Anterior cingulate cortex (tissue), 58 donors: ENCODE measurements around the gene IFNL2.

Source experiments
- DNase-seq, 58 donors: peaks; one replicate each; lab custom pipeline; 2025; lab: John Stamatoyannopoulos, UW

IFNL2 gene

DNA sequence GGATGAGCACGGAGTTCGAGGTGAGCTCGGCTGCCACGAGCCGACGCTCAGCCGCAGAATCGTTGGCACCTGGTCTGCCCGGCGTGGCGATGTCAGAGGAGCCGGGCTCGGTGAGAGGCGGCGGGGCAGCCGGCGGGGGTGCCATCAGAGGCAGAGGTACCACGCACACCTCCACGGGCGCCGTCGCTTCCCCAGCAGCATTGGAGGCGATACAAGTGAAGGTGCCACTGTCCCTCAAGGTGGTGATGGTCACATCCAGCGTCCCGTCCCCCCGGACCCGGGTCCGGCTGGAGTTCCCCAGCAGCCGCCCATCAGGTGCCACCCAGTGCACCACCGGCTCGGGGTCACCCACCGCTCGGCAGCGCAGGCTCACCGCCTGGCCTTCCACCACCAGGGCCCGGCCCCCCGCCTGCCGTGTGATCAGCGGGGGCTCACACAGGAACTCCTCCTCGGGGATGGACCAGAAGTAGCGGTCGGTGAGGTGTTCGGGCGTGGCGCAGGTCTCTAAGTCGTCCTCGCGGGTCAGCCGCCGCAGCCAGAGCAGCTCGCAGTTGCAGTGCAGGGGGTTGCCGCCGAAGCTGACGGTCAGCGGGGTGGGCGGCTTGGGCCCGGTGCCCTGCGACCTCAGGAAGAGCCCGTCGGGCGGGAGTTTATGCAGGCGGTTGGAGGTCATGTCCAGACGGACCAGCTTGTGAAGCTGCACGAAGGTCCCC, 46.0 kb downstream of the IFNL2 start:
- no peak for DNase-seq

DNA sequence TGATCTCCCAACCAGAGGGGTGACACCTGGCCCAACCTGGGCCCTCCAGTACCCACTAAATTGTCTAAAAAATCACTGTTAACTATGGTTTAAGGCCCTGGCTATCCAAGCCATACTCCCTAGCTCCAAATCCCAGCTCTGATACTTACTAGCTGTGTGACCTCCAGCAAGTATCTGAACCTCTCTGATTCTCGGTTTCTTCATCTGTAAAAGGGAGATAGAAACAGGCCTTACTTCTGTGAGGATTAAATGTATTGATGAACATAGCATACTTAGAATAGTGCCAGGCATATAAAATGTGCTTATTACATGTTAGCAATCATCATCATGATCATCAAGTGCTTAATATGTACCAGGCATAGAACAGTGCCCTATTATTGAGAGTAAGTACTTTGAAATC, 47.7 kb downstream of the IFNL2 start:
- no peak for DNase-seq

DNA sequence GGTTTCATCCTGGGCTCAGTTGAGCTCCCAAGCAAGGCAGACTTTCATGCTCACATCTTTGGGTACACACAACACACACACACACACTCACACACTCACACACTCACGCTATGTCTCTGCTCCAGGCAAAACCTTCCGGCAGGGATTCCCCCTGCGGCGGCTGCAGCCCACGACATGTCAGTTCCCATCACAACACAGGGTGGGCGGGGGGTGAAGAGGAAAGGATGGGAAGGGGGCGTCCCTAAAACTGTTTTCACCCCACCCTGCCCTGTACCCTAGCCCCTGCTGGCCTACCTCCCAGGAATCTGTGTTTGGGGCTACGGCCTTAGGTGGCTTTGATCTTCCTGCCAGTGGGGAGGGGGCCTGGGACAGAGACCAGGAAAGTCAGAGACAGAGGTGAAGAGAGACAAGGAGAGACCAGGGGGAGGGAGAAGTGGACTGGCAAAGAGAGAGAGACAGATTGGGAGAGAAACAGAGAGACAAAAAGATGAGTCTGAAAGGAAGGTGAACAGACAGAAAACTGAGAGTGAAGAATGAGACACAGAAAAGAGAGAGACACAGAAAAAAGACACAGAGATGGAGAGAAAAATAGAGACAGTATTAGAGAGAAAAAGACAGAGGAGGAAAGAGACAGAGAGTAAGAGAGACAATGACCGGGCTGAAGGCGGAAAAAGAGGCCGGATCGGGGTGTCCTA, 48.6 kb downstream of the IFNL2 start:
- no peak for DNase-seq

DNA sequence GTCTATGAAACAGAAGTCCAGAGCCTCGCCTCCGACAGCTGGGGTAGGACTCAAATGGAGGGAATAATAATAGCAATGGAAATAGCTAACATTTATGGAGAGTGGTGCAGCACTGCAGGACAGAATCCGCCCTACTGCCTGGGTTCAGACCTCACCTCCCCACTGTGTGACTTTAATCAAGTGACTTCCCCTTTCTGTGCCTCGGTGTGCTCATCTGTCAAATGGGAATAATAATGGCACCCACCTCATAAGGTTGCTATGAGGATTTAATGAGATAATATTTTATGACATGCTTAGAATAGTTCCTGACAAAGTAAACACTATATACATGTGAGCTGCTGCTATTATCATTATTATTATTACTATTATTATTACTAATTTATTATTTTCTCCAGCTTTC, 49.3 kb downstream of the IFNL2 start:
- DNase-seq: no peak

DNA sequence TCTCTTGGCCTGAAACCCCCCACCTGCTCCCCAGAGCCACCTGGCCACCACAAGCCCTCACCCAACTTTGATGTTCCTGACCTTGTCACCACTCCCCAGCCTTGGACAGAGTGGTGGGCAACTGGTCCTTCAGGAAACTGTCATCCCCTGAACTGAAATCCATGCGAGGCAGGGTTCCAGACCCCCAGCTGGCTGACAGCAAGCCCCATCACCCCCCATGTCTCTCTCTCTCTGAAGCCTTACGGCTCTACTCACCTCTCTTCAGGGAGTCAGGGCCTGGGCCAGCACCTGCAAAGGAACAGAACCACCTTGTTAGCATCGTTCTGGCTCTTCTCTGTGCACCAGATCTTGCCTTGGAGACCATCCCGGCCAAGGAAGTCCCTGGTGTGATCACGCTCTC, 49.9 kb downstream of the IFNL2 start:
- DNase-seq: no peak

DNA sequence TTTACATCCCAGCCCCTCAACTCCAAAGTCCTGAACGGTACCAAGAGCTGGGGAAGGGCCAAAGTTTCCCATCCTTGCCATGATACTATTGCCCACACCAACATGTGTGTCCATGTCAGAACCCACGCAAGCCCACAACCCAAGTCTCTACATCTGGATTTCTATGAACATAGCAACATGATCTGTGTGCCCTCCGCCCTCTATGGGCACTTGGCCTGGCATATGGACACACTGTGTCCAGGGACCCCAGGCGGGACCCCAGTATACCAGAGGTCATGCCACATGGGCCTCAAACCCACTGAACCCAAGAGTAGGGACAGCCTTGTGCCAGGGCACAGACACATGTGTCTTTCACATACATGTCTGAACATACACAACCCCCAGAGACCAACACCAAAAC, 50.5 kb downstream of the IFNL2 start:
- DNase-seq: no peak

DNA sequence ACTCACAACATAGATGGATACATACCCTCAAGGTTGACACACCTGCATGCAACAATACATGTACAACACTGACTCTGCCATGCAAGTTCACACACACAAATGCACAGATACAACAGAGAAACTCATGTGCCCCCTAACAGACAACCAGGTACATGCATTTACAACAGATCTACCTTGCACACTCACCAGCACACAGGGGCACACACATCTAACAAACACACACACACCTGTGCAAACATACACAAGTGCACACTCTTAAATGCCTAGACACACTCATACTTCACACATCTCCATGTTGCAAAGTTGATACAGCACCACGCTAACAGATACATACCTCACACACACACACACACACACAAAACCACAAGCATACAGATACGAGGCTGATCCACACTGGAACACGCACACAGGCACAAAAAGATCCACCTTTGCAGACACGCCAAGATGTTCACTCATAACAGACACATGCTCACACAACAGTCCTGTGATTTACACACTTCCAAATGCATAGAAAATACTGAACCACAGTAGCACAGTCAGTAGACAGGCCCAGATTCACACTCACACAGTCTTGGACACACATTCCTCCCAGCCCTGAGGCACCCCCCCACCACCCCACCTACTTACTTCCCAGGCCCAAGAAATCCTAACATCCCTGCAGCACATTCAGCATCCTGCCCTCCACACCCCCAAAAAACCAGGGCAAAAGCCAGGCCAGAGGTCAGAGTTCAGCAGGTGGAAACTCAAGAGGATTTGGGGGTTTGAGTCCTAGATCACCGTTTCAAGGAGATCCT, 51.1 kb downstream of the IFNL2 start:
- DNase-seq: no peak
